Occipital lobe (tissue), 2 donors: Measurements from ENCODE around the gene BRD3OS. TPM values are rescaled to one million over a fixed set of nuclear protein-coding genes. Genes with fewer than 3 reads are reported as not detected.
A peak's percentile ranks its signal among the peaks of the same experiment; 100 is the strongest.
"Not testable (repeated sequence)": the region's sequence is repeated elsewhere in the genome, so short reads cannot be mapped to it uniquely, and the experiment has no call there.

Source experiments
- DNase-seq: peaks from one replicate; lab custom pipeline; 2025; lab: John Stamatoyannopoulos, UW
- total RNA-seq: library from RNA; depleted of rRNA; stranded (reverse); fragments of >200 nt; gene quantifications from one replicate; pipeline ENCODE4 v1.2.3, GENCODE V29; 2014

The BRD3OS gene
- total RNA-seq, 1 donor from 2014 or later = 28.4 TPM

GRCh38 chr9:133988771-133989170, 36.5 kb upstream of the BRD3OS start:
- not testable (repeated sequence) for DNase-seq

GRCh38 chr9:133989625-133990365, 35.5 kb upstream of the BRD3OS start:
- DNase-seq = no peak

GRCh38 chr9:133990366-133991213, 34.7 kb upstream of the BRD3OS start:
- DNase-seq = no peak

GRCh38 chr9:133991214-133991921, 33.9 kb upstream of the BRD3OS start:
- DNase-seq = no peak

- no peak for DNase-seq
Observed at GRCh38 chr9:133991964-133992779, 33.1 kb upstream of the BRD3OS start, which contains the start of gene VAV2. Gene VAV2, minus strand, starts transcription at chr9:133992324. Its CDS starts 46 bp downstream, at chr9:133992278.

GRCh38 chr9:133992780-133993634, 32.3 kb upstream of the BRD3OS start:
- DNase-seq = no peak

- DNase-seq = no peak
Observed at GRCh38 chr9:133993635-133994253, 31.5 kb upstream of the BRD3OS start.

- DNase-seq = peak; percentile 33
Observed at GRCh38 chr9:133994353-133995011, 30.8 kb upstream of the BRD3OS start.

- no peak for DNase-seq
Observed at GRCh38 chr9:133995012-133995896, 30.0 kb upstream of the BRD3OS start.

- no peak for DNase-seq
Observed at GRCh38 chr9:133996531-133997520, 28.5 kb upstream of the BRD3OS start.

- DNase-seq = no peak
Observed at GRCh38 chr9:133997584-133997983, 27.7 kb upstream of the BRD3OS start.

GRCh38 chr9:133998915-133999595, 26.2 kb upstream of the BRD3OS start:
- no peak for DNase-seq

- no peak for DNase-seq
Observed at GRCh38 chr9:133999851-134000265, 25.4 kb upstream of the BRD3OS start.

- no peak for DNase-seq
Observed at GRCh38 chr9:134002796-134003195, 22.5 kb upstream of the BRD3OS start.

- no peak for DNase-seq
Observed at GRCh38 chr9:134003237-134003636, 22.0 kb upstream of the BRD3OS start.
